NCI-H82 (cell line): Measurements from ENCODE around the gene ULK4.
A peak's percentile ranks its signal among the peaks of the same experiment; 100 is the strongest.
"Not testable (repeated sequence)": the region's sequence is repeated elsewhere in the genome, so short reads cannot be mapped to it uniquely, and the experiment has no call there.

ENCODE experiments used
- DNase-seq: peaks from one replicate; lab custom pipeline; 2025; lab: John Stamatoyannopoulos, UW

The ULK4 gene

DNA sequence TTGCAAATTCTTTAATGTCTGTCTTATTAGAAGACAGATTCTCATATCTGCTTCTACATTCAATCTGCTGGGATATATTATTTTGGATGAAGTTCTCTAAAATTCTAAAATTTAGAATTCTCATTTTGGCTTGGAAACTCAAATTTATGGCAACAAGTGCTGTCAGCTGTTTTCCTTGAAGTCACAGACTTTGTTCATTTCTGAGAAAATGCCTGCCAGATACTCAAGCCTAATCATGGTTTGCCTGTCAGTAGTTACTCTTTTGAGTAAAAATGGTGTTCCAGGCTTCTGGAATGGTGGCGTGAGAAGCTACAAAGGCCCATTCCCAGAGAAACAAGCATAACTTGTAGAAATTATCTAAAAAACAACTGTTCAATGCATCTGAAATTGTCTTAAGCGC is 646.8 kb downstream of the ULK4 start:
- DNase-seq = no peak

DNA sequence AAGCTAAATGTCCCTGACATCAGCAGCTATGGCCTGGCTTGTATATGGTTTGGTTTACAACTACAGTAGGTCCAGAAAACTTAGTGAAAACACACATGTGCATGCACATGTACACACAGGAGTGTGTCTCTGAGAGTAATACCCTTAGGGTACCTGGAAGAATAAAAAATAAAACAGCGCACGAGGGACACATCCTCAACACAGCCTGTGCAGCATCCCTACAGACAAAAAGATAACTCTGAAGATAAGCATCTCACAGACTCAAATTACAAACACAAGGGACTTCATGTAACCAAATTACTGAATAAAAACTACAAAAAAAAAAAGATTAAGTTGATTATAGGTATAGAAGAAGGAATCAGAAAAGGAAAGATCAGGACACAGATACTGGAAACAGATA is 653.8 kb downstream of the ULK4 start:
- no peak for DNase-seq

DNA sequence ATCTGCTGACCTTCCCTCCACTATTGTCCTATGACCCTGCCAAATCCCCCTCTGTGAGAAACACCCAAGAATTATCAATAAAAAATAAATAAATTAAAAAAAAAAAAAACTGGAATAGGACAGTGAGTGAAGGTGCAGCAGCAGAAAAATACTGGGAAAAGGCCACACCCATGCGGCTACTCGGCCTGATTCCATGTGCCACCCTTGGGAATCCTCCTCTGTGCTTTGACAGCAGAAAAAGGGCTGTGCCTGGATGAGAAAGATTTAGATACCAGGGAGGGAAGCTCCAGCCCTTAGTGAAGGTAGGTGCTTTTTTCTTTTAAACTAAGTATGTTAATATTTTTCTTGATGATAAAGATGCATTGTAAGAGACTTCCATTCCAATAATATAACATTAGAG is 654.8 kb downstream of the ULK4 start:
- no peak for DNase-seq

DNA sequence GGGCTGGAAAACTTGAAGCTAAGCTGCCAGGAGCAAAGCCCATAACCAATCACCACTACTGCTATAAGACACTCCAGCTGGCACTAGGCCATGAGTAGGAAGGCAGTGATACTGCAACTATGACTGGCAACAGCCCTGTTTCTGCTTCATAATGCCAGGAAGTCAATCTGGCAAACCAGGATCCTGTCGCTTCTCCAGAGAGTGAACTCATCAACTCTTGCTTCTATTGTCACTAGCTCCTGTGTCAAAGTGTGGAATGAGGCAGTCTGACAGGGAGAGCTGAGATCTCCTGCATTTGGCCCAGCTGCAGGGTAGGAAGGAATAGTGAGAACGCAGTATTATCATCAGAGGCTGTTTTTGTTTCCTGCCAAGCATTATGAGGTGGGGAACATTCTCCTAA is 657.3 kb downstream of the ULK4 start:
- no peak for DNase-seq

DNA sequence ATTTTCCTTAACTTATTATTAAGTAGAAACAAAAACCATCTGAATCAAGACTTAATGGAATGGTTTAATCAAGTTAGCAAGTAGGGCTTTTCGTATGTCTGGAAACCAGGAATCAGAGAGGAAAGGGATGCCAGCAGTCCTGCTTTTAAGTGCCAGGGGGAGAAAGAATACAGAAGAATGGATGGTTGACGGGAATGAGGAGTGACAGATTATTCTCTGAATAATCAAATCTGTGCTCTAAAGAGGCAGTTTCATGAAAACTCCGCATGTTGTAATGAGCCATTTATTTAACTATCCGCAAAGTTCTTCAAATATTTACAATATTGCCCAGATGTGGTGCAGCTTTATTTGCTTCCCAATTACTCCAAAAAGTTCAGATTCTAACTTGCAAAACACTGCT is 659.6 kb downstream of the ULK4 start:
- no peak for DNase-seq

DNA sequence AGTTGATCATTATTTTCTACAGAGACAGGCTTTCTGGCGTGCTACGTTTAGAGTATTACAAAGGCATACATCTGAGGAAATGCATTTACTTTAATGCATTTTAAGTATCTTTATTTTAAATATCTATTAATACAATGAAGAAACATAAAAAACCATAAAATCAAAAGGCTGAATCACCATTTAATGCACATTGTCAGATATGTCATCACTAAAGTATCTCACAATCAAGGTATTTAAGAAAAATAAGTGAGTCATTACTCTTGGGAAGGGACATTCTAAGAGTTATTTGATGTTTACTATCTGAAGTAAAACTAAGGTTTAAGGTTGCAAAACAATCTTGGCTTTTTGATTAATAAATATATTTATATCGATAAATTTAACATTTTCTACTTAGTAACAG is 660.4 kb downstream of the ULK4 start:
- DNase-seq = no peak

DNA sequence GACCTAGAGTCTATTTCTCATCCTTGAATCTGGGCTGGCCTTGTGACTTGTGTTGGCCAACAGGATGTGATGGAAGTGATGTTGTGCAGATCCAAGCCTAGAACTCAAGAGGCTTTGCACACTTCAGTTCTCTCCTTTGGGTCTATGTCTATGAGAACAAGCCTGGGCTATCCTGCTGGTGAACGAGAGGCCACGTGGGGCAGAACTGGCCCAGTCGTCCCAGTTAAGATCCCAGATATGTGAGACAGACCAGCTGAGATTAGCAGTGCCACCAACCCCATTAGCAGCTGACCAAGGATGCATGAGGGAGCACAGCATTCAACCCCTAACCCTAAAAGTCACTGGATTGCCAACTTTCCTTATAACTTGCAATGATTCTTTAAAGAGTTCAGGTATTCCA is 662.9 kb downstream of the ULK4 start:
- DNase-seq = no peak

DNA sequence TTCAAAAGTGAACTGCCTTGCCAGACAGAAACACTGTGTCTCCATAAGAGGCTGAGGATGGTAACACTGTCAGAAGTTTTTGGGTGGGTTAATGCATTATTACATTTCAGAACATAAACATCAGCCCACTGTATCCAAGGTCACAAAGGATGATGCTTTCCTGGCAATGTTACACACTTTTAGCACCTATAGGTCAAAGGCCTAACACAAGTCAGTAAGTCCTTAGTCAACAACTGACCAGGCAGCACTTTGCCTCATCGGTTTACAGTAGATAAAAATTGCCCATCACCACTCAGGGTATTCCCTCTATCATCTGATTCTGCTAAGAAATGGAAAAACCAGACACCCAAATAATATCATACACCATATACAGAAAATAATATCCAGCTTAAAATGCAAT is 664.2 kb downstream of the ULK4 start:
- DNase-seq = no peak

DNA sequence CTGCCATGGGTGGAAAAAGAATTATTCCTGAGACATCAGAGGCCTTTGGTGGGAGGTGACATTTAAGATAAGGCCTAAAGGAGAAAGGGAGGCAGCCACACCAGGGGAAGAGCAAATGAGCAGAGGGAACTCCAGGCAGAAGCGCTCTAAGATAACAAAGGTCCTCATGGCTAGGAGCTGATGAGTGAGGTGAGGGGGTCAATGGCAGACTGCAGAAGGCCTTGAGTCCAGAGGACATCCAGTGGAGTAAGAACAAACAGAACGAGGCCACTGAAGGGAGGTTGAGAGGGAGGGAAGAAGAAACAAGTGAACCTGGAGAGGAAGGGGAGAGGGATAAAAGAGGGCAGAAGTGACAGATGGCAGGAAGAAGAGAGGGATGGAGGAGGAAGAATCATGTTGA is 665.3 kb downstream of the ULK4 start:
- DNase-seq = no peak

DNA sequence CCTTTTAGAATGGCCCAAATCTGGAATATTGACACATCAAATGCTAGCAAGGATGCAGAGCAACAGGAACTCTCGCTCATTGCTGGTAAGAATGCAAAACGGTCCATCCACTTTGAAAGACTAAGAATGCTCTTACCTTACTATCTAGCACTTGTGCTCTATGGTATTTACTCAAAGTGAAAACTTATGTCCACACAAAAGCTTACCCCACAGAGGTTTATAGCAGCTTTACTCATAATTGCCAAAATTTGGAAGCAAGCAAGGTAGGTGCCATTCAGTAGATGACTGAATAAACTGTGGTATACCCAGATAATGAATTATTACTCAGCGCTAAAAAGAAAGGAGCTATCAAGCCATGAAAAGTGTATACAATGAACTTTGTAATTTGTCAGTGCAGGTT is 666.2 kb downstream of the ULK4 start:
- no peak for DNase-seq

DNA sequence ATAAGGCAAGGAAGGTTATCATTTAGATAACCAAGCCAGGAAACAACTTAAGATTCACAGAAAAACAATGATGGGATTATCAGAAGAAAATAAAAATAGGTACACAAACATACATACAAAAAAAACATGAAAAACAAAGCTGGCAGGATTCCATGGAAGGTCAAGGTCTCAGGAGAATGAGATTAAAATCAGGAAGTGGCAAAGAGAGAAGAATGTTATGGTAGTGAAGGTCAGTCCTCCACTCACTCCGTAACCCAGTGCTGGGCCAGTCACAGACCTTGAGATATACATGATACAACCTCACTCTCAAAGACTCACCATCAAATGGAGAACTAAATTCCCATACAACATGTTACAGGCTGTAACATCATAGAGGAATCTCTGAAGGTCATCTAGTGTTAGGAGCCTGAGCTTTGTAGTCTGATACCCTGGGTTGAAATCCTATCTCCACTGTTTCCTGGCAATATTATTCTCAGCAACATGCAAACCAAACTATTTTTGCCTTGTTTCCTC is 668.7 kb downstream of the ULK4 start:
- DNase-seq = no peak

DNA sequence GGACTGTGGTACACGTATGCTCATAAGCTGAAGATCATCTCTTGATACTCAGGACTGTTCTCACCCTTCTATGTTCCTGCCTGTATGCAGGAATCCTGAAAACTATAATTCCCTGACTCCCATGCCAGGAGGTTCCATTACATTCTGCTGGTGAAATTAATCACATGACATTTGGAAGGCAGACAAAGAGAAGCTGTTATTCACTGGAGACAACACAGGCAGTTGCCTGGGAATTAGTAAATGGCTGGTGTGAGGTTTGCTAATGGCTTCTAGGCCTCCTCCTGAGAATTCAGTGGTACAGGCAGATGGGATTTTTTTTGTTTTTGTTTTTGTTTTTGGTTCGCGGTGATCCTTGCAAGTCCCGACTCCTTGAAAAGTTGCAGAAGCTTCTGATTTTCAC is 671.2 kb downstream of the ULK4 start:
- no peak for DNase-seq

DNA sequence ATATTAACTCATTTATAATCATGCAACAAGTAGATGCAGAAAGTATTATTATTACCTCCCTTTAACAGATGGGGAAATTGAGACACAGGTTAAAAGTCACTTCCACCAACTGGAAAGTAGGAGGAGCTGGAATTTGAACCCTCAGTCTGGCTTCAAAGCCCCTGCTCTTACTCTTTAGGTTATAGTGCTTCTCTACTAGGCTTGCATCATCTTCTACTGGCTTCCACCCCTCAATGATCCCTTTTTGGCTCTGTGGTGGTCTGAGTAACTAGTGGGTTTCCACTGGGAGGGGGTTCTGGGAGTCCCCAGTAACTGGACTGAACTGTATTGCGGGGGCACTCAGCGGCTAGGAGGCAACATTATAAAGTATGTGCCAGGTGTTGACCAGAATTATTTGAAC is 671.6 kb downstream of the ULK4 start:
- no peak for DNase-seq

DNA sequence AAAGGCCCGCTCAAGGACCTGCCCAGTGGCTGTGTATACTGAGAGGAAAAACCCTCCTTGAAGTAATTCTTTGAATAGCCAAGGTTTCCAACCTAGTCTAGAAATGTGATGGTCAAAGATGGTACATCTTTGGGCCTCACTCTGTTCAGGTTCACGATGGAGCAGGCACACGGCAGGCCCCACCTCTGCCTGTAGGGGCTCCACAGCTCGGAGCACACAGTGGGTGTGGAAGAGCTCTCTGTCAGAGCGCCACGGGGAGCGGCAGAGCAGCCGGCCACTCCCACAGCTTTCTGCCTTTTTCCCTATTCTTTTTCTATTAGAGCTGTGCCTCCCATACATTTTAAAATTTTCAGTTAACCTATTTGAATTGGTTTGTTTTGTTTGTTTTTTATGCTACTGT is 673.1 kb downstream of the ULK4 start:
- DNase-seq = no peak

DNA sequence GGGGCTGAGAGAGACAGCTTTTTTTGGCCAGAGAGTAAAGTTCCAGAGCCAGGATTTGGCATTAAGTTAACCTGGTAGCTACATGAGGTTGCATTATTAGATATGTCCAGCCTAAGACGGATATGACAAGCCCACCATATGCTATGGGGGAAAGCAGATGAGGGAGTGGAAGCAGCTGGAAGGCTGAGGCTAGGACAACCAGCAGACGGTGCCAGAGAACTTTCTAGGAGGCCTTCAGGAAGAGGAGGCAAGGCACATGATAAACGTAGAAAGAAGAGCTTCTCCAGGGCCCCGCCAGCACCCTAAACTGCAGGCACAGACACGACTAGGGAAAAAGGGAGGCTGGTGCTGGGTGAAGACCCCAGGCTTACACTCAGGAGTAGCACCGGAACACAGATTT is 675.6 kb downstream of the ULK4 start:
- peak; percentile 5 for DNase-seq

DNA sequence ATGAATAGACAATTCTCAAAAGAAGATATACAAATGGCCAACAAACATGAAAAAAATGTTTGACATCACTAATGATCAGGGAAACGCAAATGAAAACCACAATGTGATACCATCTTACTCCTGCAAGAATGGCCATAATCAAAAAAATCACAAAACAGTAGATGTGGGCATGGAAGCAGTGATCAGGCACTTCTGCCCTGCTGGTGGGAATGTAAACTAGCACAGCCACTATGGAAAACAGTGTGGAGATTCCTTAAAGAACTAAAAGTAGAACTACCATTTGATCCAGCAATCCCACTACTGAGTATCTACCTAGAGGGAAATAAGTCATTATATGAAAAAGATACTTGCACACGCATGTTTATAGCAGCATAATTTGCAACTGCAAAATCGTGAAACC is 677.0 kb downstream of the ULK4 start:
- not testable (repeated sequence) for DNase-seq

DNA sequence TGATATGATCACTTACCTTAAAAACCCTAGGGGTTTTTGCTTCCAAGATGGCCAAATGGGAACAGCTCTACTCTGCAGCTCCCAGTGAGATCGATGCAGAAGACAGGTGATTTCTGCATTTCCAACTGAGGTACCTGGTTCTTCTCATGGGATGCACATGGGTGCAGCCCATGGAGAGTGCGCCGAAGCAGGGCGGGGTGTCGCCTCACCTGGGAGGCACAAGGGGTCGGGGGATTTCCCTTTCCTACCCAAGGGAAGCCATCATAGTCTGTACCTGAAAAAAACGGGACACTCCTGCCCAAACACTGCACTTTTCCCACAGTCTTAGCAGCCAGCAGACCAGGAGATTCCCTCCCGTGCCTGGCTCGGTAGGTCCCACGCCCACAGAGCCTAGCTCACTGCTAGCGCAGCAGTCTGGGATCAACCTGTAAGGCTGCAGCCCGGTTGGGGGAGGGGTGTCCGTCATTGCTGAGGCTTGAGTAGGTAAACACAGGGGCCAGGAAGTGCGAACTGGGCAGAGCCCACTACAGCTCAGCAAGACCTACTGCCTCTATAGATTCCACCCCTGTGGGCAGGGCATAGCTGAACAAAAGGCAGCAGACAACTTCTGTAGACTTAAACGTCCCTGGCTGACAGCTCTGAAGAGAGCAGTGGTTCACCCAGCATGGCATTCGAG is 684.0 kb downstream of the ULK4 start:
- no peak for DNase-seq

DNA sequence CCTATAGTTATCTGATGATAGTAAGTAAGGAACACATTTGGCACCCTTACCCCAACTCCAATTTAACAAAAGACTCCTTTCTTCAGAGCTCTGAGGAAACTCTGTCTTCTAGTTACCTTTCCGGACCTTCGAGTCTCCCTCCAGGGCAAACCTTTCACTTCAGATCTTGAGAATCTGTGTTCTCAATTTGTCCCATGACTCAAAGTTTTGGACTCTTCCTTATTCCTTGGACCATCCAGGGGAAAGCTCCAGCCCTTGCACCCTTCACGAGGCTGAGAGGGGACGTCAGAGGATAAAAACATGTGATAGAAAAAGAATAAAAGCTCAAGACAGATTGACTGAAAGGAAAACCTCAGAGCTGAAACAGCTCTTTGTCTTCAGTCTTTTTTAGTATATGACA is 685.7 kb downstream of the ULK4 start:
- no peak for DNase-seq

DNA sequence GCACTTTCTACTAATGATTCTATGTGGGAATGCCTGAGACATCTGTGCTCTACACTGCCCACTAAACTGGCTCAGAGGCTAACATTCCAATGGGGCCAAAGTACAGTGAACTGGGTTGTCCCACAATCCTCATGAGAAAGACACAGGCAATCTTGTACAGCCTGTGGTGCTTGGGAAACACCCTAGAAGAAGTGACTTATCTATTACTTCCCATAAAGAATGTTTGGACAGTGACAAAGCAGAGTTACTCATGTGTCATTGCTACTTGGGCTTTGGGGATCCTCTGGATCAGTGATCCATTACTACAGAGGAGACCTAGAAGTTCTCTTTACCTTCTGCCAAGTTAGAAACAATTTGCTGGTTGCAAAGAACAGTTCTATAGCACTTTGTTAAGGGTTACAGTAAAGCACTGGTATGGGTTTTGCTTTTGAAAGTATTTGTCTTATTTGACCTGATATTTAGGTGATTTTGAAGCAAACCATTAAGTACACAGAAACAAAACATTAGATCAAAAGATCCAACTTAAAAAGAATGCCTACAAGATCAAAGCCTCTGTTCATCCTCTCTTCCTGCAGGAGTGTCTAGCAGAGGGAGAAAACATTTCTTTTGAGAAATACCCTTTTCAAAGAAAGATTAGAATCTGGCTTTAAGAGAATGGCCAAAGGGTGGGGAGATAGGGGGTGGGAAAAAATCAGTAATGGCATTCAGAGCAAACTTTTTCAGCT is 686.8 kb downstream of the ULK4 start:
- DNase-seq = no peak

DNA sequence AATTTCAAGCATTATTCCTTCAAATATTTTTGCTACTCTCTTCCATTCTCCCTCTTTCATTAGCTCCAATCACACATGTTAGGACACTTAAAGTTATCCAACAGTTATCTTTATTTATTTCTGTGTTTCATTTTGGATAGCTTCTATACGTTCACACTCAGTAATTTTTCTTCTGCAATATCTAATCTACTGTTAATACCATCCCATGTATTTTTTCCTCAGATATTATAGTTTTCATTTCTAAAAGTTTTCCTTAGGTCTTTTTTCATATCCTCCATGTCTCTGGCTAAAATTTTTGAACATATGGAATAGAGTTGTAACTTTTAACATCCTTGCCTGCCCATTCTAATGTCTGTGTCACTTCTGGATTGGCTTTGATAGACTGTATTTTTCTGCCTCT is 689.2 kb downstream of the ULK4 start:
- DNase-seq = no peak

DNA sequence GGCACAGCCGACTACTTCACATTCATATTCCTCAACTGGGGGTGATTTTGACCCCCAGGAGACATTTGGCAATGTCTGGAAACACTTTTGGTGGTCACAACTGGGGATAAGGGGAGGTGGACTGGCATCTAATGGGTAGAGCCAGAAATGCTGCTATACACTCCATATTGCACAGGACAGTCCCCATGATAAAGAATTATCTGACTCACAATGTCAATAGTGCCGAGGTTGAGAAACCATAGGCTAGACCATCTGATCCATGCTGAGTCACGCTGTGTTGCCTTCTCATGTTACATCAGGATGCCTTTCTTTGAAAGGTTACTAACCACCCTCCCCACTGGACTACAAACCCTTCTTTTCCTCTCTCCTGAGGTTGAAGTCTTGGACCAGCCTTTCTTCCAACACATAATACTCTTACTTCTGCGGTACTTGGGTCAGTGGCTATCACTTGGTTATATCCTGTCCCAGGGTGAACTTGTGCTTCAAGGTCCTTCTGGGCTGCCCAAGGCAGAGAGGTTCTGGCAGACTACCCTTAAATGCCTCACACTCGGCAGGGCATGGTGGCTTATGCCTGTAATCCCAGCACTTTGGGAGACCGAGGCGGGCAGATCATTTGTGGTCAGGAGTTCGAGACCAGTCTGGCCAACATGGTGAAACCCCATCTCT is 693.8 kb downstream of the ULK4 start:
- DNase-seq = no peak

DNA sequence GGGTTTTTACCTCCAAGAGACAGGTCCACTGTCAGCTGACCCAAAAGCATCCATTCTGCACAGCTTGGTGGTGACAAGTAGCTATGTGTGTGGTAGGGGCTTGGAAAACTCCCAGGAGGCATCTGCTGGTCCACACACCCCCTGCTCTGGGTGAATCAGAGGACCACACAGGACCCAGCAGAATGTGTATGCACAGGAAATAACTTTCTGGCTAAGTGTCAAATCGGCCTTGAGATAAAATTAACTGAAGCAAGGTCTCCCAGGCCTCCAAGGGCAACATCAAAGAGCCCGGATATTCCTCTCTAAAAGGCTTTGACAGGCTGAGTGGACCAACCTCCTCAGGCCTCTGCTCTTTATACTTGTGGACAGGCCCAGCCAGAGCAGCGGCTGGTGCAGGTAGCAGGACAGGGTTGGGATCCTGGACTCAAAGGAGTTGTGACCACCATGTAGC is 696.1 kb downstream of the ULK4 start:
- DNase-seq = no peak

DNA sequence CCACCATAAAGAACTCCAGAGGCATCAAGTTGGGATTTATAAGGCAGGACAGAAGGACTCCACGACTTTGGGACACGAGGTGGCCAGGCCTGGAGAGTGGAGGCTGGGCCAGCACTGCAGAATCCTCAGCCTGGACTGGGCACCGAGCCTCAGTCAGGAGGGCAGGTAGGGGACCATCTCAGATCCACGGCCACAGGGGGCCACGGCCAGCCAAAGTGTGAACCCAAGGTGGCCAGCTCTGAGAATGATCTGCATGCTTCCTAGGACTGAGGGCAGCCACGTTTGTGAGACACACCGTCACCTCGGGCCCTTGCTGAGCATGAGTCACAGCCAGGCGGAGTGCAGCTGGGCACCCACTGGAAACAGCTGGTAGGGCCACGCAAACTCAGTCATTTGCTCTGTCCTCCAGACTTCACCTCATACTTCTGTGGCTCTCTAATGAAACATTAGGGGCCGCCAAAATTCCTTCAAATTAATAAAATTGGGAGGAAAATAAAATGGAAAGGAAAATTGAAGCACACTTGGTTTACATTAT is 696.8 kb downstream of the ULK4 start:
- DNase-seq = no peak
